ENCODE data around the gene EIF5A. TPM values are rescaled to one million over a fixed set of nuclear protein-coding genes. Genes with fewer than 3 reads are reported as not detected.

Gene EIF5A
- polyA plus RNA-seq, 4 donors, result 297 to 355 (median 333) TPM

- DNase-seq (ENCODE audit: low read depth in 4 of 4, low spot score in 3 of 4), result no peak
Measured at GRCh38 chr17:7352503-7352889, 45.1 kb downstream of the EIF5A start.

GRCh38 chr17:7352910-7353635 lies 45.6 kb downstream of the EIF5A start:
- no peak for DNase-seq (ENCODE audit: low read depth in 4 of 4, low spot score in 3 of 4)

- DNase-seq (ENCODE audit: low read depth in 4 of 4, low spot score in 3 of 4), result no peak
Measured at GRCh38 chr17:7354262-7354843, 46.9 kb downstream of the EIF5A start.

- no peak for DNase-seq (ENCODE audit: low read depth in 4 of 4, low spot score in 3 of 4)
Measured at GRCh38 chr17:7355053-7355452, 47.6 kb downstream of the EIF5A start, which contains the start of gene TMEM95. Gene TMEM95, plus strand, starts transcription at chr17:7355156. Its CDS starts 49 bp downstream, at chr17:7355205.

- no peak for DNase-seq (ENCODE audit: low read depth in 4 of 4, low spot score in 3 of 4)
Measured at GRCh38 chr17:7355573-7355972, 48.1 kb downstream of the EIF5A start.

- DNase-seq (ENCODE audit: low read depth in 4 of 4, low spot score in 3 of 4), result peak in 1 of 4 donors; percentile 61
Measured at GRCh38 chr17:7356072-7356549, 48.7 kb downstream of the EIF5A start.

GRCh38 chr17:7356756-7357155 lies 49.3 kb downstream of the EIF5A start:
- DNase-seq (ENCODE audit: low read depth in 4 of 4, low spot score in 3 of 4), result no peak

GRCh38 chr17:7357381-7357780 lies 50.0 kb downstream of the EIF5A start:
- DNase-seq (ENCODE audit: low read depth in 4 of 4, low spot score in 3 of 4), result no peak

GRCh38 chr17:7361906-7362305 lies 54.5 kb downstream of the EIF5A start:
- no peak for DNase-seq (ENCODE audit: low read depth in 4 of 4, low spot score in 3 of 4)

Other genes starting within 250 kb of the EIF5A start
- 1 to 10 TPM; 1.3 to 1.9 (median 1.4) TPM for gene CLEC10A, start 227.4 kb upstream of the EIF5A start, polyA plus RNA-seq (ENCODE audit: insufficient read length in 4 of 4)
- gene ASGR2, start 192.8 kb upstream of the EIF5A start, polyA plus RNA-seq (ENCODE audit: insufficient read length in 4 of 4), result 1 to 10 TPM in 3 of 4 donors, under 1 TPM in 1; 0.91 to 2.5 (median 1.7) TPM
- 1 to 10 TPM; 4.6 to 8.1 (median 5.2) TPM for gene ASGR1, start 128.3 kb upstream of the EIF5A start, polyA plus RNA-seq (ENCODE audit: insufficient read length in 4 of 4)
- gene DLG4, start 87.8 kb upstream of the EIF5A start, polyA plus RNA-seq (ENCODE audit: insufficient read length in 4 of 4), result 10 to 100 TPM; 30.3 to 40.3 (median 32.9) TPM
- 100 to 1,000 TPM; 421 to 519 (median 462) TPM for gene ACADVL, start 87.7 kb upstream of the EIF5A start, polyA plus RNA-seq (ENCODE audit: insufficient read length in 4 of 4)
- gene DVL2, start 73.1 kb upstream of the EIF5A start, polyA plus RNA-seq (ENCODE audit: insufficient read length in 4 of 4), result 10 to 100 TPM; 49.9 to 65.1 (median 50.9) TPM
- gene PHF23, start 68.2 kb upstream of the EIF5A start, polyA plus RNA-seq (ENCODE audit: insufficient read length in 4 of 4), result 10 to 100 TPM; 57.4 to 66.4 (median 60.9) TPM
- gene GABARAP, start 65.2 kb upstream of the EIF5A start, polyA plus RNA-seq (ENCODE audit: insufficient read length in 4 of 4), result 100 to 1,000 TPM; 389 to 496 (median 451) TPM
- 100 to 1,000 TPM; 147 to 167 (median 159) TPM for gene CTDNEP1, start 55.9 kb upstream of the EIF5A start, polyA plus RNA-seq (ENCODE audit: insufficient read length in 4 of 4)
- 10 to 100 TPM; 40.3 to 55.8 (median 50.5) TPM for gene ELP5, start 55.4 kb upstream of the EIF5A start, polyA plus RNA-seq (ENCODE audit: insufficient read length in 4 of 4)
- 10 to 100 TPM; 45.0 to 66.0 (median 51.8) TPM for gene CLDN7, start 45.1 kb upstream of the EIF5A start, polyA plus RNA-seq (ENCODE audit: insufficient read length in 4 of 4)
- gene SLC2A4, start 25.9 kb upstream of the EIF5A start, polyA plus RNA-seq (ENCODE audit: insufficient read length in 4 of 4), result 1 to 10 TPM; 1.8 to 2.9 (median 2.5) TPM
- 1 to 10 TPM; 2.9 to 4.2 (median 3.4) TPM for gene YBX2, start 13.0 kb upstream of the EIF5A start, polyA plus RNA-seq (ENCODE audit: insufficient read length in 4 of 4)
- 100 to 1,000 TPM in 2 of 4 donors, 10 to 100 TPM in 2; 86.3 to 106 (median 99.6) TPM for gene GPS2, start 7.7 kb downstream of the EIF5A start, polyA plus RNA-seq (ENCODE audit: insufficient read length in 4 of 4)
- gene NEURL4, start 21.7 kb downstream of the EIF5A start, polyA plus RNA-seq (ENCODE audit: insufficient read length in 4 of 4), result 10 to 100 TPM; 28.3 to 33.3 (median 30.7) TPM
- gene ACAP1, start 28.9 kb downstream of the EIF5A start, polyA plus RNA-seq (ENCODE audit: insufficient read length in 4 of 4), result 1 to 10 TPM; 5.7 to 9.1 (median 6.0) TPM
- gene KCTD11, start 44.5 kb downstream of the EIF5A start, polyA plus RNA-seq (ENCODE audit: insufficient read length in 4 of 4), result 10 to 100 TPM; 12.4 to 13.6 (median 12.9) TPM
- not detected for gene TMEM95, start 47.5 kb downstream of the EIF5A start, polyA plus RNA-seq (ENCODE audit: insufficient read length in 4 of 4)
- gene TNK1, start 73.5 kb downstream of the EIF5A start, polyA plus RNA-seq (ENCODE audit: insufficient read length in 4 of 4), result 1 to 10 TPM; 3.2 to 7.2 (median 4.5) TPM
- gene PLSCR3, start 86.9 kb downstream of the EIF5A start, polyA plus RNA-seq (ENCODE audit: insufficient read length in 4 of 4), result 10 to 100 TPM; 30.5 to 46.3 (median 38.1) TPM
- gene TMEM256, start 96.5 kb downstream of the EIF5A start, polyA plus RNA-seq (ENCODE audit: insufficient read length in 4 of 4), result 100 to 1,000 TPM in 1 of 4 donors, 10 to 100 TPM in 3; 78.9 to 105 (median 86.2) TPM
- 10 to 100 TPM; 22.8 to 32.6 (median 24.9) TPM for gene NLGN2, start 100.2 kb downstream of the EIF5A start, polyA plus RNA-seq (ENCODE audit: insufficient read length in 4 of 4)
- gene SPEM1, start 112.7 kb downstream of the EIF5A start, polyA plus RNA-seq (ENCODE audit: insufficient read length in 4 of 4), result under 1 TPM in 1 of 4 donors, not detected in 3; 0.09 TPM
- gene SPEM2, start 118.0 kb downstream of the EIF5A start, polyA plus RNA-seq (ENCODE audit: insufficient read length in 4 of 4), result under 1 TPM in 2 of 4 donors, not detected in 2; 0.12 TPM
- not detected for gene SPEM3, start 121.2 kb downstream of the EIF5A start, polyA plus RNA-seq (ENCODE audit: insufficient read length in 4 of 4)
- 1 to 10 TPM; 3.6 to 5.6 (median 4.3) TPM for gene TMEM102, start 127.8 kb downstream of the EIF5A start, polyA plus RNA-seq (ENCODE audit: insufficient read length in 4 of 4)
- 1 to 10 TPM; 6.0 to 8.6 (median 7.8) TPM for gene FGF11, start 131.9 kb downstream of the EIF5A start, polyA plus RNA-seq (ENCODE audit: insufficient read length in 4 of 4)
- 10 to 100 TPM; 10.1 to 11.7 (median 11.3) TPM for gene CHRNB1, start 137.4 kb downstream of the EIF5A start, polyA plus RNA-seq (ENCODE audit: insufficient read length in 4 of 4)
- gene ZBTB4, start 172.0 kb downstream of the EIF5A start, polyA plus RNA-seq (ENCODE audit: insufficient read length in 4 of 4), result 10 to 100 TPM; 38.6 to 47.4 (median 44.3) TPM
- gene SLC35G6, start 173.8 kb downstream of the EIF5A start, polyA plus RNA-seq (ENCODE audit: insufficient read length in 4 of 4), result under 1 TPM in 3 of 4 donors, not detected in 1; 0.16 to 0.22 (median 0.21) TPM
- 100 to 1,000 TPM; 117 to 158 (median 121) TPM for gene POLR2A, start 176.7 kb downstream of the EIF5A start, polyA plus RNA-seq (ENCODE audit: insufficient read length in 4 of 4)
- gene TNFSF12, start 241.4 kb downstream of the EIF5A start, polyA plus RNA-seq (ENCODE audit: insufficient read length in 4 of 4), result 10 to 100 TPM; 25.3 to 32.5 (median 29.0) TPM